Neutrophil (primary cell): Measurements from ENCODE around the gene GBX1.

Source experiments
- H3K27ac ChIP-seq: fragments of 200-600 bp; sonication (generic); 2 replicates; pipeline ENCODE4 v1.5.1; 2016; ENCODE audit warnings: mild to moderate bottlenecking, moderate library complexity
- H3K27me3 ChIP-seq: fragments of 200-600 bp; sonication (generic); 2 replicates; pipeline ENCODE4 v1.6.0; 2016; ENCODE audit warnings: mild to moderate bottlenecking
- H3K36me3 ChIP-seq: fragments of 200-600 bp; sonication (generic); 2 replicates; pipeline ENCODE4 v1.5.1; 2017
- H3K4me1 ChIP-seq, 2 experiments: fragments of 200-600 bp in 1 of 2; sonication (generic) in 1 of 2; 1 replicate in 1 of 2; 2 replicates in 1 of 2; pipeline versions ENCODE4 v1.5.1 to v1.6.1; 2013 to 2016; ENCODE audit warnings: low read depth in 1 of 2, low read length in 1 of 2, mild to moderate bottlenecking in 1 of 2, moderate library complexity in 1 of 2; ENCODE audit not compliant: control insufficient read depth in 1 of 2, insufficient read depth in 1 of 2
- H3K4me3 ChIP-seq, 2 experiments: fragments of 200-600 bp in 1 of 2; sonication (generic) in 1 of 2; 1 replicate in 1 of 2; 2 replicates in 1 of 2; pipeline ENCODE4 v1.5.1; 2013 to 2016; ENCODE audit warnings: low read depth in 1 of 2, low read length in 1 of 2, mild to moderate bottlenecking in 1 of 2, moderate library complexity in 1 of 2
- H3K9me3 ChIP-seq: fragments of 200-600 bp; sonication (generic); 2 replicates; pipeline ENCODE4 v1.5.1; 2016
- CTCF ChIP-seq: fragments of 200-600 bp; sonication (generic); IDR thresholded peaks from 2 replicates; pipeline ENCODE4 v1.5.1; 2016; ENCODE audit warnings: antibody characterized with exemption

GBX1 gene

GRCh38 chr7:151132461-151133205, 34.9 kb downstream of the GBX1 start:
- no peaks in the 10 kb centered on the region for H3K4me1 ChIP-seq
- H3K4me3 ChIP-seq = no peak overlapping the region
- no peak for TF ChIP-seq CTCF
- peaks cover 15% of the 10 kb centered on the region for H3K36me3 ChIP-seq
- H3K27me3 ChIP-seq = no peaks in the 10 kb centered on the region
- no peak overlapping the region for H3K27ac ChIP-seq
- H3K9me3 ChIP-seq = no peaks in the 10 kb centered on the region

GRCh38 chr7:151131592-151132293, 35.8 kb downstream of the GBX1 start:
- TF ChIP-seq CTCF = no peak
- Histone ChIP-seq H3K27ac (no peak overlapping the region), H3K9me3 (no peaks in the 10 kb centered on the region), H3K36me3 (peaks cover 15% of the 10 kb centered on the region), H3K27me3 (no peaks in the 10 kb centered on the region), H3K4me3 (no peak overlapping the region), H3K4me1 (no peaks in the 10 kb centered on the region)

GRCh38 chr7:151131224-151131591, 36.3 kb downstream of the GBX1 start:
- Histone ChIP-seq H3K27ac (no peak overlapping the region), H3K27me3 (no peaks in the 10 kb centered on the region), H3K4me3 (no peak overlapping the region), H3K36me3 (peaks cover 12% of the 10 kb centered on the region), H3K4me1 (no peaks in the 10 kb centered on the region), H3K9me3 (no peaks in the 10 kb centered on the region)
- TF ChIP-seq CTCF = no peak

- Histone ChIP-seq H3K4me3 (no peak overlapping the region), H3K36me3 (peaks cover 12% of the 10 kb centered on the region), H3K27ac (no peak overlapping the region), H3K4me1 (no peaks in the 10 kb centered on the region), H3K9me3 (no peaks in the 10 kb centered on the region), H3K27me3 (no peaks in the 10 kb centered on the region)
- TF ChIP-seq CTCF = no peak
Observed at GRCh38 chr7:151130741-151131157, 36.7 kb downstream of the GBX1 start.

- TF ChIP-seq CTCF = no peak
- Histone ChIP-seq H3K4me3 (no peak overlapping the region), H3K36me3 (peaks cover 12% of the 10 kb centered on the region), H3K27ac (no peak overlapping the region), H3K9me3 (no peaks in the 10 kb centered on the region), H3K27me3 (no peaks in the 10 kb centered on the region), H3K4me1 (no peaks in the 10 kb centered on the region)
Observed at GRCh38 chr7:151129960-151130591, 37.4 kb downstream of the GBX1 start.
